RPMI7951 (cell line): ENCODE measurements around the gene ATP11A. TPM values are rescaled to one million over a fixed set of nuclear protein-coding genes. Genes with fewer than 3 reads are reported as not detected.

Source experiments
- DNase-seq: peaks from one replicate; pipeline ENCODE4 v3.0.0-alpha.2; 2012; ENCODE audit warnings: low read depth
- total RNA-seq: library from RNA; depleted of rRNA; stranded (reverse); fragments of >200 nt; shearing (Covaris generic); gene quantifications from 2 replicates; pipeline ENCODE4 v1.2.3, GENCODE V29; 2014

Gene ATP11A
- total RNA-seq, 1 experiment from 2014 or later = 2.2 TPM

- DNase-seq = no peak
Observed at GRCh38 chr13:112723771-112724170, 33.9 kb downstream of the ATP11A start.

- DNase-seq = no peak
Observed at GRCh38 chr13:112724788-112725345, 35.0 kb downstream of the ATP11A start.

GRCh38 chr13:112725346-112726015 is 35.6 kb downstream of the ATP11A start:
- DNase-seq = peak; percentile 68

- no peak for DNase-seq
Observed at GRCh38 chr13:112726016-112726767, 36.4 kb downstream of the ATP11A start.

- no peak for DNase-seq
Observed at GRCh38 chr13:112727581-112727980, 37.7 kb downstream of the ATP11A start.

- no peak for DNase-seq
Observed at GRCh38 chr13:112728375-112729126, 38.7 kb downstream of the ATP11A start.

- no peak for DNase-seq
Observed at GRCh38 chr13:112729408-112729807, 39.6 kb downstream of the ATP11A start.

GRCh38 chr13:112730157-112730671 is 40.4 kb downstream of the ATP11A start:
- DNase-seq = no peak

GRCh38 chr13:112731667-112732616 is 42.1 kb downstream of the ATP11A start:
- DNase-seq = no peak

GRCh38 chr13:112732679-112733078 is 42.8 kb downstream of the ATP11A start:
- no peak for DNase-seq

- no peak for DNase-seq
Observed at GRCh38 chr13:112733112-112733511, 43.3 kb downstream of the ATP11A start.

- no peak for DNase-seq
Observed at GRCh38 chr13:112733661-112734379, 44.0 kb downstream of the ATP11A start.

- DNase-seq = no peak
Observed at GRCh38 chr13:112734696-112735547, 45.1 kb downstream of the ATP11A start.

- no peak for DNase-seq
Observed at GRCh38 chr13:112735791-112736190, 46.0 kb downstream of the ATP11A start.

GRCh38 chr13:112737294-112737693 is 47.5 kb downstream of the ATP11A start:
- no peak for DNase-seq

GRCh38 chr13:112738606-112739005 is 48.8 kb downstream of the ATP11A start:
- DNase-seq = no peak

GRCh38 chr13:112740502-112741131 is 50.8 kb downstream of the ATP11A start:
- peak; percentile 60 for DNase-seq

- no peak for DNase-seq
Observed at GRCh38 chr13:112741185-112741755, 51.4 kb downstream of the ATP11A start.
